RWPE1 (cell line): Measurements from ENCODE around the gene WDFY2.
"Not testable (repeated sequence)": the region's sequence is repeated elsewhere in the genome, so short reads cannot be mapped to it uniquely, and the experiment has no call there.

Source experiments
- CTCF ChIA-PET: fragments of 350-600 bp; sonication (Branson Sonifier 250); formaldehyde crosslinking; extraction: SDS; loops from one replicate; lab custom pipeline; 2021; lab: Yijun Ruan, JAX
- POLR2A ChIA-PET: fragments of 400-600 bp; formaldehyde crosslinking; extraction: SDS; loops from one replicate; lab custom pipeline; 2020; ENCODE audit warnings: antibody characterized with exemption; ENCODE audit not compliant: low non-redundant PET; lab: Yijun Ruan, JAX
- DNase-seq: peaks from one replicate; pipeline ENCODE4 v3.0.0; 2012; ENCODE audit warnings: low spot score
- H3K27ac ChIP-seq: fragments of 450-650 bp; 2 replicates; pipeline ENCODE4 v1.5.1; 2017
- CTCF ChIP-seq: fragments of 450-650 bp; conservative IDR thresholded peaks from 2 replicates; pipeline ENCODE4 v1.5.1; 2017; ENCODE audit warnings: low read depth, mild to moderate bottlenecking

The WDFY2 gene

GRCh38 chr13:51635137-51635878 is 51.0 kb downstream of the WDFY2 start:
- no peak for DNase-seq
- CTCF ChIA-PET, result interaction anchor here (0.6 to 0.7 kb wide), 3 partner anchors 19 to 167 kb away, joined by 3 to 7 read pairs (median 3); no protein-coding TSS in a partner anchor
- peak overlapping the region; percentile 36 for H3K27ac ChIP-seq
- no peak for TF ChIP-seq CTCF
- POLR2A ChIA-PET, result no interaction called here

- H3K27ac ChIP-seq, result no peak overlapping the region
- no peak for DNase-seq
Measured at GRCh38 chr13:51636349-51636890, 52.2 kb downstream of the WDFY2 start.

GRCh38 chr13:51637852-51638215 is 53.6 kb downstream of the WDFY2 start:
- CTCF ChIA-PET, result no interaction called here

More at GRCh38 chr13:51636349-51636890, 52.2 kb downstream of the WDFY2 start:
- no peak for TF ChIP-seq CTCF
- CTCF ChIA-PET, result no interaction called here
- POLR2A ChIA-PET, result no interaction called here

GRCh38 chr13:51638216-51638871 is 54.1 kb downstream of the WDFY2 start:
- ChIA-PET POLR2A (no interaction called here), CTCF (interaction anchor here (0.6 kb wide), 1 partner anchor 61 kb away, joined by 3 read pairs; no protein-coding TSS in a partner anchor)
- H3K27ac ChIP-seq, result peak overlapping the region; percentile 43; the same call in 1 of the 2 replicates
- no peak for TF ChIP-seq CTCF
- DNase-seq, result peak; percentile 20

More at GRCh38 chr13:51637852-51638215, 53.6 kb downstream of the WDFY2 start:
- TF ChIP-seq CTCF, result no peak
- H3K27ac ChIP-seq, result peak overlapping the region; percentile 43; the same call in 1 of the 2 replicates
- DNase-seq, result no peak
- POLR2A ChIA-PET, result no interaction called here

- TF ChIP-seq CTCF, result no peak
- H3K27ac ChIP-seq, result no peak overlapping the region
- ChIA-PET CTCF (interaction anchor here (1.6 kb wide), 1 partner anchor 47 kb away, joined by 4 read pairs; no protein-coding TSS in a partner anchor), POLR2A (no interaction called here)
- no peak for DNase-seq
Measured at GRCh38 chr13:51639171-51639570, 54.9 kb downstream of the WDFY2 start.

GRCh38 chr13:51640696-51641095 is 56.4 kb downstream of the WDFY2 start:
- CTCF ChIA-PET, result interaction anchor here (1.6 kb wide), 1 partner anchor 45 kb away, joined by 4 read pairs; no protein-coding TSS in a partner anchor
- POLR2A ChIA-PET, result not testable (repeated sequence)

More at GRCh38 chr13:51640696-51641095, 56.4 kb downstream of the WDFY2 start:
- peak overlapping the region; percentile 70 for H3K27ac ChIP-seq
- DNase-seq, result peak; percentile 59
